ENCODE measurements around the gene YAP1. TPM values are rescaled to one million over a fixed set of nuclear protein-coding genes. Genes with fewer than 3 reads are reported as not detected.

YAP1 gene
- total RNA-seq, 1 experiment from 2014 or later = 49.0 TPM

GRCh38 chr11:102276362-102276761, 166.1 kb downstream of the YAP1 start:
- DNase-seq (ENCODE audit: low read depth) = no peak

GRCh38 chr11:102276783-102277182, 166.5 kb downstream of the YAP1 start:
- DNase-seq (ENCODE audit: low read depth) = no peak

DNA sequence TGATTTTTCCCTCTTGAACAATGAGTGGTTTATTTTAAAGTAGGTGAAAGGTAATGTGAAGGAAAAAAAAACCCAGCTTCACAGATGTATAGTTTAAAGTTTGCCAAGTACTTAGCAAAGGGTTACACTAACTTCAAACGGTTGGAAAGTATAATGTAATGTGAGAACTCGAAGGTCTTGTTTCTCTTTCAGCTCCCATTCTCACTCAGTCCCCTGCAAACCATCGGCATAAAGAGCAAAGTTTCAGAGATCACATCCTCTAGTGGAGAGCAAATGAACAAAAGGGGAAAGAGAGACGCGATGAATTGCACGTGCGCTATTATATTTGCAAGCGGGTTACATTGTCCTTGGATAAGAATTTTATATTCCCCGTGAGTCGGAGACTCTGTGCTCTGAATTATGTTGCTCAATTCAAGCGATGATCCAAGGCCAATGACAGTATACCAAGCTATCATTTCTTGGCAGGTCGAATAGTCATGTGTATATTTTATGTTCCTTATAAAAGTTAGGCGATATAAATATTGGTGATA, 169.5 kb downstream of the YAP1 start:
- peak; percentile 20 for DNase-seq (ENCODE audit: low read depth)

GRCh38 chr11:102280245-102280833, 170.1 kb downstream of the YAP1 start:
- DNase-seq (ENCODE audit: low read depth) = no peak

Other genes with a start within 250 kb of the YAP1 start
- gene CEP126, start 195.4 kb upstream of the YAP1 start, total RNA-seq (2014; rRNA removed; shearing (Covaris generic)) = 0.80 and 0.92 TPM in 2 replicates
- not detected in 2 replicates for gene ANGPTL5, start 193.9 kb upstream of the YAP1 start, total RNA-seq (2014; rRNA removed; shearing (Covaris generic))
- gene CFAP300, start 63.0 kb upstream of the YAP1 start, total RNA-seq (2014; rRNA removed; shearing (Covaris generic)) = 1.9 and 4.1 TPM in 2 replicates
- gene BIRC3, start 207.0 kb downstream of the YAP1 start, total RNA-seq (2014; rRNA removed; shearing (Covaris generic)) = 21.3 and 24.7 TPM in 2 replicates
- gene BIRC2, start 236.8 kb downstream of the YAP1 start, total RNA-seq (2014; rRNA removed; shearing (Covaris generic)) = 73.1 and 105 TPM in 2 replicates